Activated CD4-positive, CD25-positive, alpha-beta regulatory T cell (primary cell): Measurements from ENCODE around the gene ST8SIA5.
"Not testable (repeated sequence)": the region's sequence is repeated elsewhere in the genome, so short reads cannot be mapped to it uniquely, and the experiment has no call there.

Experiments
- DNase-seq, 4 experiments: peaks; one replicate each; lab custom pipeline; 2025; lab: John Stamatoyannopoulos, UW

ST8SIA5 gene

GRCh38 chr18:46756559-46757201 lies at the start of gene ST8SIA5:
Gene ST8SIA5 (minus strand): TSS chr18:46757053. CDS start chr18:46756508, 545 bp downstream.
- DNase-seq, result no peak

GRCh38 chr18:46795945-46796344 lies 39.1 kb upstream of the ST8SIA5 start:
- DNase-seq, result not testable (repeated sequence)

- no peak for DNase-seq
These were observed 37.8 kb upstream of the ST8SIA5 start for GRCh38 chr18:46794607-46795006.

GRCh38 chr18:46793565-46793964 lies 36.7 kb upstream of the ST8SIA5 start:
- DNase-seq, result no peak

GRCh38 chr18:46789088-46789487 lies 32.2 kb upstream of the ST8SIA5 start:
- no peak for DNase-seq

GRCh38 chr18:46787674-46788073 lies 30.8 kb upstream of the ST8SIA5 start:
- DNase-seq, result no peak

GRCh38 chr18:46772357-46772756 lies 15.5 kb upstream of the ST8SIA5 start:
- no peak for DNase-seq

GRCh38 chr18:46771141-46771540 lies 14.3 kb upstream of the ST8SIA5 start:
- DNase-seq, result no peak

- no peak for DNase-seq
These were observed 13.9 kb upstream of the ST8SIA5 start for GRCh38 chr18:46770708-46771107.

GRCh38 chr18:46768166-46768921 lies 11.5 kb upstream of the ST8SIA5 start:
- DNase-seq, result no peak

GRCh38 chr18:46767217-46767616 lies 10.4 kb upstream of the ST8SIA5 start:
- no peak for DNase-seq

GRCh38 chr18:46764586-46764985 lies 7.7 kb upstream of the ST8SIA5 start:
- DNase-seq, result no peak

- no peak for DNase-seq
These were observed 4.4 kb upstream of the ST8SIA5 start for GRCh38 chr18:46761059-46761769.

- DNase-seq, result no peak
These were observed 3.0 kb upstream of the ST8SIA5 start for GRCh38 chr18:46759890-46760289.

GRCh38 chr18:46756025-46756558 lies 761 bp downstream of the ST8SIA5 start:
- no peak for DNase-seq

- DNase-seq, result no peak
These were observed 1.4 kb downstream of the ST8SIA5 start for GRCh38 chr18:46755315-46756024.

- no peak for DNase-seq
These were observed 2.1 kb downstream of the ST8SIA5 start for GRCh38 chr18:46754661-46755292.

- DNase-seq, result no peak
These were observed 2.7 kb downstream of the ST8SIA5 start for GRCh38 chr18:46754188-46754587.

GRCh38 chr18:46751882-46752281 lies 5.0 kb downstream of the ST8SIA5 start:
- DNase-seq, result no peak

GRCh38 chr18:46750626-46751025 lies 6.2 kb downstream of the ST8SIA5 start:
- no peak for DNase-seq

- no peak for DNase-seq
These were observed 8.4 kb downstream of the ST8SIA5 start for GRCh38 chr18:46748466-46748865.

- DNase-seq, result no peak
These were observed 16.8 kb downstream of the ST8SIA5 start for GRCh38 chr18:46740046-46740445.
